ENCODE results near the gene DAP. TPM values are rescaled to one million over a fixed set of nuclear protein-coding genes. Genes with fewer than 3 reads are reported as not detected.

Gene DAP
- total RNA-seq, 1 donor from 2014 or later, result 11.8 TPM

DNA sequence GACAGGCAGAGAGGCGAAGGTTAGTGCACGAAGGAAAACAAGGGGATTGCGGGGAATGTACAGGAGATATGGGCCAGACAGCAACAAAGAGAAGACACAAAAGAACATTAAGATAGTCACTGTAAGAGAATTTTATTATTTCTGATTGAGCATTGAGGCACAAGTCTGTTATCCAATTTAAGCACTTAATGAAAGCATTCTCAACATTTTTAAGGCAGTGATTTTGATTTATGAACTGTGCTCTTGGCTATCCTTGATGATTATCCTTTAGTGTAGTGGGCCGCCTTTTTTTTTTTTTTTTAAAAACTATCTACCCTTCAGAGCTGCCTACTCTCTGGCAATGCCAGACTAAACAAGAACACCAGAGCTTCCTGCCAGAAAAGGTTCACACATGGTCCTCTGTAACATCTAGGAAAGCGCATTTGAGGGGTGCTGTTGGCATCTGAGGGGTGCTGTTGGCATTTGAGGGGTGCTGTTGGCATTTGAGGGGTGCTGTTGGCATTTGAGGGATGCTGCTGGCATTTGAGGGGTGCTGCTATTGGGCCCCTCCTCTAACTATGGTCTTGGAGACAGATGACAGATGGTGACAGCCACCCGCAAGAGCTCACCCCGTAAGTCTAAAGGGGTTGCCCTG lies 3.0 kb downstream of the DAP start:
- FAIRE-seq (no peak), DNase-seq (ENCODE audit: low read depth) (no peak)
- no peaks in the 10 kb centered on the region for H3K36me3 ChIP-seq (ENCODE audit: control insufficient read depth, insufficient read depth, low read length)
- TF ChIP-seq, protein P1, sequence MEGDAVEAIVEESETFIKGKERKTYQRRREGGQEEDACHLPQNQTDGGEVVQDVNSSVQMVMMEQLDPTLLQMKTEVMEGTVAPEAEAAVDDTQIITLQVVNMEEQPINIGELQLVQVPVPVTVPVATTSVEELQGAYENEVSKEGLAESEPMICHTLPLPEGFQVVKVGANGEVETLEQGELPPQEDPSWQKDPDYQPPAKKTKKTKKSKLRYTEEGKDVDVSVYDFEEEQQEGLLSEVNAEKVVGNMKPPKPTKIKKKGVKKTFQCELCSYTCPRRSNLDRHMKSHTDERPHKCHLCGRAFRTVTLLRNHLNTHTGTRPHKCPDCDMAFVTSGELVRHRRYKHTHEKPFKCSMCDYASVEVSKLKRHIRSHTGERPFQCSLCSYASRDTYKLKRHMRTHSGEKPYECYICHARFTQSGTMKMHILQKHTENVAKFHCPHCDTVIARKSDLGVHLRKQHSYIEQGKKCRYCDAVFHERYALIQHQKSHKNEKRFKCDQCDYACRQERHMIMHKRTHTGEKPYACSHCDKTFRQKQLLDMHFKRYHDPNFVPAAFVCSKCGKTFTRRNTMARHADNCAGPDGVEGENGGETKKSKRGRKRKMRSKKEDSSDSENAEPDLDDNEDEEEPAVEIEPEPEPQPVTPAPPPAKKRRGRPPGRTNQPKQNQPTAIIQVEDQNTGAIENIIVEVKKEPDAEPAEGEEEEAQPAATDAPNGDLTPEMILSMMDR (IDR thresholded peaks at IDR 0.05; ENCODE audit: insufficient read depth, low read length, severe bottlenecking), result no peak
- no peak overlapping the region for H3K4me3 ChIP-seq (ENCODE audit: low read depth, low read length)
- no peaks in the 10 kb centered on the region for H3K27me3 ChIP-seq (ENCODE audit: control insufficient read depth, insufficient read depth, low read length)

DNA sequence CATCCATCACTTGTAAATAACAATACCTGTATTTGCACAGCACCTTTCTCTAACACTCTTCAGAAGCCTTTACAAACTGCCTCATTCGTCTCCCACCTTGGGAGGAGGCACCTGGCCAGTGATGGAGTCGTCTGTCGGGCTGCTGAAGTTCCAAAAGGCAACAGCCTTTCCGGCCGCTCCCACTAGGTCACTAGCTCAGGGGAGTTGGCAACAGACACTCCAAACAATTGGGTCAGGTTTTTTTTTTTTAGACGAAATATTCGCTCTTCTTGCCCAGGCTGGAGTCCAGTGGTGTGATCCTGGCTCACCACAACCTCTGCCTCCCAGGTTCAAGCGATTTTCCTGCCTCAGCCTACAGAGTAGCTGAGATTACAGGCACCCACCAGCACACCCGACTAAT lies 4.0 kb downstream of the DAP start:
- no peak for FAIRE-seq
- TF ChIP-seq, protein P1 (IDR thresholded peaks at IDR 0.05; ENCODE audit: insufficient read depth, low read length, severe bottlenecking), result no peak
- peaks cover 1% of the 10 kb centered on the region for H3K36me3 ChIP-seq (ENCODE audit: control insufficient read depth, insufficient read depth, low read length)
- H3K27me3 ChIP-seq (ENCODE audit: control insufficient read depth, insufficient read depth, low read length), result no peaks in the 10 kb centered on the region
- no peak for DNase-seq (ENCODE audit: low read depth)
- H3K4me3 ChIP-seq (ENCODE audit: low read depth, low read length), result no peak overlapping the region

DNA sequence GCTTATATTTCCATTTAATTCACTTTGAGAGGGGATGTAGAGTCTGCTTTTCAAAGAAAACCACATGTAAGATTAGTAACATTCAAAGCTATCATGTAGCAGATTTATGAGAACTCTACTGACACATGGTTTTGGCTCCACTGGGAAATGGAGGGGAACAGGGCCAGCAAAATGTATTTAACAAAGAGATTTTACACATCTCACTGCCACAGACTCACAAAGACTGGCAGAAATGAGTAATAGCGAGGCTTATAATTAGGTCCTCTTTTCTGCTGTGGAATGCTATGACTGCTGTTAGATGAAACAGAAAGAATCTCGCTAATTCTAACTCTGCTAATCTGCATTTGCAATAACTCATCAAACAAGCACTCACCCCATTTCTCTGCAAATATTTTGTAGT lies 4.5 kb downstream of the DAP start:
- Histone ChIP-seq H3K27me3 (ENCODE audit: control insufficient read depth, insufficient read depth, low read length) (no peaks in the 10 kb centered on the region), H3K4me3 (ENCODE audit: low read depth, low read length) (no peak overlapping the region), H3K36me3 (ENCODE audit: control insufficient read depth, insufficient read depth, low read length) (peaks cover 1% of the 10 kb centered on the region)
- TF ChIP-seq, protein P1 (IDR thresholded peaks at IDR 0.05; ENCODE audit: insufficient read depth, low read length, severe bottlenecking), result no peak
- no peak for FAIRE-seq
- DNase-seq (ENCODE audit: low read depth), result no peak

DNA sequence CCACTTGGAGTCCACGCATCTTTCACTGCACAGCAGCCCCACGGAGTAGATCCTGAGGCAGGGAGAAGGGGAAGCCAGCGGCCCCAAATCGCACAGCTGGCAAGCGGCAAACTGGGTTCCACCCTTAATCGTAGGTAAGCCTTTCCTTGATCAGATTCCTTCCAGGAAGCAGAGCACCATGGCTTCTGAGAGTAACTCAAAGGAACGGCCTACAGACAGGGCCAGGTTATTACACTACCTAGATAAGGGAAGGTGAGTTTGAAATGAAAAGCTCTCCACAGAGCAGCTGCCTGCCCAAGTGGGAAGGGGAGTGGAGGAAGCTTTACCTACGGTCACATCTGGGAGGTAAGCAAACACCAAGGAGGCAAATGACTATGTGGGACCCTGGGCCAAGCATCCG lies 7.9 kb downstream of the DAP start:
- FAIRE-seq (no peak), DNase-seq (ENCODE audit: low read depth) (no peak)
- H3K27me3 ChIP-seq (ENCODE audit: control insufficient read depth, insufficient read depth, low read length), result no peaks in the 10 kb centered on the region
- no peak overlapping the region for H3K4me3 ChIP-seq (ENCODE audit: low read depth, low read length)
- peaks cover 1% of the 10 kb centered on the region for H3K36me3 ChIP-seq (ENCODE audit: control insufficient read depth, insufficient read depth, low read length)
- TF ChIP-seq, protein P1 (IDR thresholded peaks at IDR 0.05; ENCODE audit: insufficient read depth, low read length, severe bottlenecking), result no peak

DNA sequence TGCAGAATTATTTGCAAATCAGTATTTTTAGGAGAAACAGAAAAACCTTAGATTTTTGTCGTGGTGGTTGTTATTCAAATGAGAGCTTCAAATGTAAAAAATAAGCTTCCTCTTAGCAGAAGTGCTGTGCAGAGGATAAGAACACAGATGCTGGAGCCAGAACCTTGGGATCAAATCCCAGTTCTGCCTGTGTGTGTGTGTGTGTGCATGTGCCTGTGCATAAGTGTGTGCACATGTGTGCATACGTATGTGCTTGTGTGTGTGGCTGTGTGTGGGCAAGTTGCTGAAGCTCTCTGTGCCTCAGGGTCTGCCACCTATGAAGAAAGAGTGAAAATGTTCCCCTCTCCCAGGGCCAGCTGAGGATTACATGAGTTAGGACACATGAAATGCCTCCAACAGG lies 8.6 kb downstream of the DAP start:
- H3K27me3 ChIP-seq (ENCODE audit: control insufficient read depth, insufficient read depth, low read length), result no peaks in the 10 kb centered on the region
- peaks cover 4% of the 10 kb centered on the region for H3K36me3 ChIP-seq (ENCODE audit: control insufficient read depth, insufficient read depth, low read length)
- TF ChIP-seq, protein P1 (IDR thresholded peaks at IDR 0.05; ENCODE audit: insufficient read depth, low read length, severe bottlenecking), result no peak
- DNase-seq (ENCODE audit: low read depth) (no peak), FAIRE-seq (no peak)
- no peak overlapping the region for H3K4me3 ChIP-seq (ENCODE audit: low read depth, low read length)

DNA sequence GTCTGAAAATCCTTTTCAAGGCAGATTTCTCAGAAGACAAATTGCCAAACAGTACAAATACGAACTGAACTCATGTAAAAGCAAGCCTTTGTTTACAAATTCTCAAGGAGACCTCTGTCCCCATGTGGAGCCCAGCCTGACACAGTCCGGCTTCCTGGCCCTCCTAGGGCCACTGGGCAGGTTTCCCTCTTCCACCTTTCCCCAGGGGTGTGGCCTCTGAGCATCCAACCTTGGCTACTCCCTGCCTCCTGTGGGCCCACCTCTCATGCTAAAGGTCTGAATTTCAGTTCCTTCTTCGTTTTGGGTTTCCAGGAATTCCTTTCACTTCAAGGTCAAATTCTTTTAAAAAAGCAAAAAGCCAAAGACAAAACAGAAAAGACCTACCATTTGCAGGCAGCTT lies 10.1 kb downstream of the DAP start:
- Histone ChIP-seq H3K27me3 (ENCODE audit: control insufficient read depth, insufficient read depth, low read length) (no peaks in the 10 kb centered on the region), H3K36me3 (ENCODE audit: control insufficient read depth, insufficient read depth, low read length) (peaks cover 4% of the 10 kb centered on the region), H3K4me3 (ENCODE audit: low read depth, low read length) (no peak overlapping the region)
- FAIRE-seq, result no peak
- TF ChIP-seq, protein P1 (IDR thresholded peaks at IDR 0.05; ENCODE audit: insufficient read depth, low read length, severe bottlenecking), result no peak
- DNase-seq (ENCODE audit: low read depth), result no peak

All from bronchial epithelial cell (primary cell).